T47D (cell line): ENCODE results near the gene DDAH2.

Experiments
- DNase-seq, 2 experiments: peaks; one replicate each; pipeline versions ENCODE4 v3.0.0 to v3.0.0-alpha.2; 2011 to 2012; ENCODE audit warnings: low read depth in 1 of 2, low spot score in 1 of 2
- JUND ChIP-seq: IDR thresholded peaks from 2 replicates; pipeline ENCODE4 v1.6.1; 2012; ENCODE audit warnings: low read depth
- in situ Hi-C: cut with HindIII; loops from 2 replicates; pipeline ENCODE4 v1.10.0; 2016; ENCODE audit warnings: low sequenced_read_pairs, low pct_unique_long_range_greater_than_20kb

Gene DDAH2

GRCh38 chr6:31734821-31735406, 5.8 kb upstream of the DDAH2 start:
- in situ Hi-C loops: no loop called here
- TF ChIP-seq JUND: no peak
- DNase-seq: peak in 1 of 2 experiments; percentile 40

GRCh38 chr6:31734247-31734820, 5.2 kb upstream of the DDAH2 start:
- TF ChIP-seq JUND: no peak
- in situ Hi-C loops: no loop called here
- no peak for DNase-seq

- DNase-seq: no peak
- no peak for TF ChIP-seq JUND
- in situ Hi-C loops: no loop called here
These were observed 4.6 kb upstream of the DDAH2 start for GRCh38 chr6:31733734-31734133.

GRCh38 chr6:31732029-31732428, 2.9 kb upstream of the DDAH2 start:
- no peak for DNase-seq
- in situ Hi-C loops: no loop called here
- TF ChIP-seq JUND: no peak

GRCh38 chr6:31730631-31731086, 1.6 kb upstream of the DDAH2 start:
- in situ Hi-C loops: no loop called here
- TF ChIP-seq JUND: no peak
- DNase-seq: no peak

GRCh38 chr6:31729979-31730630, 1.0 kb upstream of the DDAH2 start:
- DNase-seq: peak; percentile 53 to 73
- no peak for TF ChIP-seq JUND
- in situ Hi-C loops: no loop called here

- in situ Hi-C loops: no loop called here
- peak; percentile 90 to 94 for DNase-seq
These were observed 448 bp upstream of the DDAH2 start for GRCh38 chr6:31729515-31729978.

GRCh38 chr6:31727717-31728671, 1.1 kb downstream of the DDAH2 start:
- peak; percentile 57 to 66 for DNase-seq
- TF ChIP-seq JUND: no peak
- in situ Hi-C loops: no loop called here

More at GRCh38 chr6:31729515-31729978, 448 bp upstream of the DDAH2 start:
- no peak for TF ChIP-seq JUND

GRCh38 chr6:31727034-31727716, 1.9 kb downstream of the DDAH2 start:
- in situ Hi-C loops: no loop called here
- no peak for TF ChIP-seq JUND
- DNase-seq: no peak

GRCh38 chr6:31725502-31726350, 3.4 kb downstream of the DDAH2 start:
- DNase-seq: no peak
- in situ Hi-C loops: no loop called here
- TF ChIP-seq JUND: no peak
